B cell (primary cell): ENCODE measurements around the gene EMX1. TPM values are rescaled to one million over a fixed set of nuclear protein-coding genes. Genes with fewer than 3 reads are reported as not detected.
"Not testable (repeated sequence)": the region's sequence is repeated elsewhere in the genome, so short reads cannot be mapped to it uniquely, and the experiment has no call there.

Experiments used
- ATAC-seq: fragments of 200-7000 bp; cut with Tn5 transposase; one replicate; pipeline ENCODE4 v1.10.0; 2021; ENCODE audit warnings: low read depth, mild to moderate bottlenecking, moderate number of reproducible peaks, moderate library complexity
- CTCF ChIA-PET: fragments of 350-600 bp; sonication (Branson Sonifier 250); formaldehyde crosslinking; loops from one replicate; lab custom pipeline; 2021; ENCODE audit warnings: antibody characterized with exemption, inconsistent platforms; lab: Charles Lee
- POLR2A ChIA-PET: fragments of 350-600 bp; sonication (Branson Sonifier 250); formaldehyde crosslinking; loops from one replicate; lab custom pipeline; 2021; ENCODE audit warnings: antibody characterized with exemption; lab: Charles Lee
- DNase-seq: peaks from one replicate; pipeline ENCODE4 v3.0.0; 2013
- H2AFZ ChIP-seq: 2 replicates; pipeline ENCODE4 v1.6.1; 2012; ENCODE audit warnings: mild to moderate bottlenecking, low read depth, low read length; ENCODE audit not compliant: insufficient read depth, poor library complexity, severe bottlenecking
- H3K27ac ChIP-seq, 2 donors: 1 replicate in 1 of 2; 2 replicates in 1 of 2; pipeline ENCODE4 v1.5.1; 2012 to 2013; ENCODE audit warnings: low read length in 2 of 2, mild to moderate bottlenecking in 2 of 2, moderate library complexity in 1 of 2
- H3K27me3 ChIP-seq, 4 experiments: fragments of 200-600 bp in 1 of 4; sonication (generic) in 1 of 4; replicated peaks in 1 of 4; 1 replicate in 2 of 4; 2 replicates in 2 of 4; pipeline versions ENCODE4 v1.6.1 to v1.7.0; 2013 to 2016; ENCODE audit warnings: low read length in 3 of 4, mild to moderate bottlenecking in 2 of 4, mixed read lengths in 1 of 4, moderate library complexity in 1 of 4; ENCODE audit not compliant: insufficient read depth in 4 of 4, control insufficient read depth in 3 of 4; ENCODE audit errors: control extremely low read depth in 1 of 4
- H3K36me3 ChIP-seq, 2 experiments: replicated peaks in 1 of 2; 1 replicate in 1 of 2; 2 replicates in 1 of 2; pipeline versions ENCODE4 v1.6.1 to v1.7.1; 2013; ENCODE audit warnings: low read length in 1 of 2; ENCODE audit not compliant: insufficient read depth in 2 of 2, control insufficient read depth in 1 of 2; ENCODE audit errors: control extremely low read depth in 1 of 2, extremely low read depth in 1 of 2
- H3K4me1 ChIP-seq, 2 donors: fragments of 200-600 bp in 1 of 2; sonication (generic) in 1 of 2; 1 replicate in 1 of 2; 2 replicates in 1 of 2; pipeline versions ENCODE4 v1.5.1 to v1.6.1; 2013 to 2017; ENCODE audit warnings: low read length in 2 of 2; ENCODE audit not compliant: control insufficient read depth in 2 of 2, insufficient read depth in 2 of 2
- H3K4me2 ChIP-seq: replicated peaks from 2 replicates; pipeline ENCODE3; 2012; ENCODE audit warnings: mild to moderate bottlenecking, low read depth, low read length; ENCODE audit not compliant: poor library complexity, severe bottlenecking
- H3K4me3 ChIP-seq, 5 experiments: fragments of 200-600 bp in 1 of 5; sonication (generic) in 1 of 5; 1 replicate in 3 of 5; 2 replicates in 2 of 5; pipeline versions ENCODE4 v1.5.1 to v1.7.0; 2011 to 2016; ENCODE audit warnings: low read length in 4 of 5, mild to moderate bottlenecking in 4 of 5, low read depth in 2 of 5, control low read depth in 1 of 5, moderate library complexity in 1 of 5; ENCODE audit not compliant: insufficient read depth in 1 of 5; ENCODE audit errors: control extremely low read depth in 1 of 5, extremely low read depth in 1 of 5
- H3K79me2 ChIP-seq: fragments of 200-600 bp; sonication (generic); one replicate; pipeline ENCODE4 v1.6.0; 2016; ENCODE audit warnings: low read length; ENCODE audit not compliant: control insufficient read depth, insufficient read depth
- H3K9ac ChIP-seq: fragments of 200-600 bp; sonication (generic); 2 replicates; pipeline ENCODE4 v1.6.1; 2017; ENCODE audit warnings: mild to moderate bottlenecking, low read length, moderate library complexity
- H3K9me3 ChIP-seq, 3 donors: one replicate each; pipeline versions ENCODE4 v1.6.1 to v1.7.1; 2013; ENCODE audit warnings: low read length in 2 of 3; ENCODE audit not compliant: control insufficient read depth in 2 of 3, insufficient read depth in 1 of 3; ENCODE audit errors: control extremely low read depth in 1 of 3
- H4K20me1 ChIP-seq: 2 replicates; pipeline ENCODE4 v1.6.0; 2012; ENCODE audit warnings: mild to moderate bottlenecking, low read length; ENCODE audit not compliant: insufficient read depth, control insufficient read depth, poor library complexity, severe bottlenecking
- H3K27ac Mint-ChIP-seq: one replicate; pipeline ENCODE4 v1.8.0; 2021; ENCODE audit warnings: mixed read lengths
- H3K27me3 Mint-ChIP-seq: one replicate; pipeline ENCODE4 v1.8.0; 2021; ENCODE audit warnings: mixed read lengths
- H3K4me1 Mint-ChIP-seq: one replicate; pipeline ENCODE4 v1.8.0; 2021; ENCODE audit warnings: mixed read lengths
- H3K4me3 Mint-ChIP-seq: one replicate; pipeline ENCODE4 v1.8.0; 2021; ENCODE audit warnings: mixed read lengths
- H3K9me3 Mint-ChIP-seq: one replicate; pipeline ENCODE4 v1.8.0; 2022; ENCODE audit warnings: mixed read lengths; ENCODE audit not compliant: insufficient read depth
- EZH2 ChIP-seq: IDR thresholded peaks from 2 replicates; pipeline ENCODE4 v1.6.1; 2012; ENCODE audit warnings: borderline replicate concordance, low read depth, mild to moderate bottlenecking, moderate library complexity, low read length; ENCODE audit not compliant: insufficient read depth, poor library complexity, severe bottlenecking
- WGBS: methylation state at CpG from one replicate; pipeline ENCODE4 v1.1.5; 2013; ENCODE audit warnings: missing lambda C conversion rate; ENCODE audit not compliant: insufficient coverage; 5-methylcytosine and 5-hydroxymethylcytosine counted together
- intact Hi-C: fragments of 100-400 bp; cut with micrococcal nuclease; formaldehyde crosslinking; loops from one replicate; pipeline ENCODE4 v1.10.0; 2022
- polyA plus RNA-seq: library from polyadenylated mRNA; depleted of rRNA; stranded (reverse); fragments of >200 nt; gene quantifications from 2 replicates; pipeline ENCODE4 v1.2.3, GENCODE V29; 2012
- total RNA-seq, 2 donors: library from RNA; stranded (reverse); fragments of 120-200 nt in 1 of 2; gene quantifications; 1 replicate in 1 of 2; 2 replicates in 1 of 2; pipeline versions ENCODE4 v1.2.3 to v1.2.4, GENCODE V29; 2013 to 2022
- TF ChIP-seq, protein P1 (sequence below): fragments of 200-600 bp; IDR thresholded peaks from one replicate; pipeline ENCODE4 v1.8.0; 2022; ENCODE audit warnings: antibody characterized with exemption, mild to moderate bottlenecking

Gene EMX1
- total and polyA plus RNA-seq, 2 donors (not counting 1 experiment from before 2014, with no cell fraction given) = not detected

DNA sequence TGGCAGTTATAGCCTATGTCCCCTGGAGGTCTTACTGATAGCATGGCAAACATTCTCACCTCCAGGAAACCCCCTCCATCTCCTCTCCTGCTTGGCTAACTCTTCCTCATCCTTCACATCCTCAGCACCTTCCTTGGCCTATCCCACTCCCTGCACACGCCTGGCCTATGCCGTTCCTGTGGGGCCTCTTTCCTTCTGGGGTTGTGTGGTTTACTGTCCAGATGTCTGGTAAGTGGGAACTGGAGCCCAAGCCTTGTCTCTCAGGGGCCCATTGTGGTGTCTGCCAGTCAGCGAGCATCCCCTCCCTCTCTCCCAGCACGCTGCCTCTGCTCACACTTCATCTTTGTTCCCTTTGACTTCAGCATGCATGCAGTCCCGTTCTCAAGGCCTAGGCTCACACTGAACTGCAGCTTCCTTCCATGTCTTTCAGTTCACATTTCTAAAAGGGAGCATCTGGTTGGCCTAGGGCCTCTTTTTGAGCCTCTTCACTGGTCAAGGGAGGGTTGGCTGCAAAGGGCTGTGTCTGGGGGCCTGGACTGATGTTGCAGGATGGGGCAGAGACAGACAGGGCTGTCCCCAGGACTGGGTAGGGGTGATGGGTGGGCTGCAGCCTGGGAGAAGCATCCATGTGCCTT is 17.0 kb upstream of the EMX1 start:
- no peaks in the 10 kb centered on the region for H3K9me3 ChIP-seq
- Mint-ChIP-seq H3K27me3 (peaks cover 51% of the 10 kb centered on the region), H3K4me1 (no peaks in the 10 kb centered on the region), H3K27ac (no peak overlapping the region), H3K4me3 (no peak overlapping the region), H3K9me3 (no peaks in the 10 kb centered on the region)
- H2AFZ ChIP-seq = no peak overlapping the region
- DNase-seq (no peak), ATAC-seq (no peak)
- CTCF ChIA-PET = interaction anchor here (1.0 kb wide), 1 partner anchor 277 kb away, joined by 3 read pairs; no protein-coding TSS in a partner anchor
- no peak overlapping the region for H3K4me2 ChIP-seq
- intact Hi-C loops = no loop called here
- no peak overlapping the region for H3K27ac ChIP-seq
- TF ChIP-seq EZH2 = no peak
- TF ChIP-seq, protein P1, sequence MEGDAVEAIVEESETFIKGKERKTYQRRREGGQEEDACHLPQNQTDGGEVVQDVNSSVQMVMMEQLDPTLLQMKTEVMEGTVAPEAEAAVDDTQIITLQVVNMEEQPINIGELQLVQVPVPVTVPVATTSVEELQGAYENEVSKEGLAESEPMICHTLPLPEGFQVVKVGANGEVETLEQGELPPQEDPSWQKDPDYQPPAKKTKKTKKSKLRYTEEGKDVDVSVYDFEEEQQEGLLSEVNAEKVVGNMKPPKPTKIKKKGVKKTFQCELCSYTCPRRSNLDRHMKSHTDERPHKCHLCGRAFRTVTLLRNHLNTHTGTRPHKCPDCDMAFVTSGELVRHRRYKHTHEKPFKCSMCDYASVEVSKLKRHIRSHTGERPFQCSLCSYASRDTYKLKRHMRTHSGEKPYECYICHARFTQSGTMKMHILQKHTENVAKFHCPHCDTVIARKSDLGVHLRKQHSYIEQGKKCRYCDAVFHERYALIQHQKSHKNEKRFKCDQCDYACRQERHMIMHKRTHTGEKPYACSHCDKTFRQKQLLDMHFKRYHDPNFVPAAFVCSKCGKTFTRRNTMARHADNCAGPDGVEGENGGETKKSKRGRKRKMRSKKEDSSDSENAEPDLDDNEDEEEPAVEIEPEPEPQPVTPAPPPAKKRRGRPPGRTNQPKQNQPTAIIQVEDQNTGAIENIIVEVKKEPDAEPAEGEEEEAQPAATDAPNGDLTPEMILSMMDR = no peak
- 93% methylated on average over 3 of the region's 5 CpGs for WGBS
- H4K20me1 ChIP-seq = no peaks in the 10 kb centered on the region
- POLR2A ChIA-PET = no interaction called here
- no peaks in the 10 kb centered on the region for H3K4me1 ChIP-seq
- H3K27me3 ChIP-seq = peaks cover 0 to 31% (median 20%) of the 10 kb centered on the region in 4 experiments
- H3K9ac ChIP-seq = no peak overlapping the region
- H3K36me3 ChIP-seq = no peaks in the 10 kb centered on the region
- no peaks in the 10 kb centered on the region for H3K79me2 ChIP-seq
- H3K4me3 ChIP-seq = no peak overlapping the region

DNA sequence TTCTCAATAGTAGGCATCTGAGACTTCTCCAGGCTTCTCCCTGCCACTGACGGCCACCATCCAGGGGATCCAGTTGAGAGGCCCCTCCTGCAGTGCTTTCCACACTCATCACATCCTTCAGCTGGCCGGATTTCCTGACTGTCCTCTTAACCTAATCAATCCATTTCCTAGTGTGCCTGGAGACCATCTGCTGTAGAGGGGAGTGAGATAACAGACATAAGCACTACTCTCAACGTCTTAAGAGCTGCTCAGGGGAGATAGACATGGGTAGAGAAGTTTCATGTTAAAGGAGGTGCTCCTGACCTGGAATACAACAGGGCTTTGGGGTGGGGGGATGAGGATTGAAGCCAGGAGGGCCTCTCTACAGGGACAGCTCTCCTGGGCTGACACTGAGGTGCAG is 15.9 kb upstream of the EMX1 start:
- Histone ChIP-seq H3K79me2 (no peaks in the 10 kb centered on the region), H3K27ac (no peak overlapping the region), H3K4me3 (no peak overlapping the region), H3K36me3 (no peaks in the 10 kb centered on the region), H3K4me2 (no peak overlapping the region), H4K20me1 (no peaks in the 10 kb centered on the region), H3K27me3 (peaks cover 0 to 25% (median 19%) of the 10 kb centered on the region in 4 experiments), H3K4me1 (no peaks in the 10 kb centered on the region), H2AFZ (no peak overlapping the region), H3K9ac (no peak overlapping the region), H3K9me3 (peaks cover 0 to 1% (median 0%) of the 10 kb centered on the region in 3 donors)
- H3K9me3 Mint-ChIP-seq = no peaks in the 10 kb centered on the region
- TF ChIP-seq EZH2 = no peak
- TF ChIP-seq, protein P1 = no peak
- intact Hi-C loops = no loop called here
- no CpG with 5 or more reads among the region's 3 CpGs for WGBS
- ChIA-PET CTCF (interaction anchor here (1.0 kb wide), 1 partner anchor 276 kb away, joined by 3 read pairs; no protein-coding TSS in a partner anchor), POLR2A (no interaction called here)
- no peak overlapping the region for H3K4me3 Mint-ChIP-seq
- DNase-seq (no peak), ATAC-seq (no peak)
- H3K27me3 Mint-ChIP-seq = peaks cover 52% of the 10 kb centered on the region
- no peak overlapping the region for H3K27ac Mint-ChIP-seq
- no peaks in the 10 kb centered on the region for H3K4me1 Mint-ChIP-seq

DNA sequence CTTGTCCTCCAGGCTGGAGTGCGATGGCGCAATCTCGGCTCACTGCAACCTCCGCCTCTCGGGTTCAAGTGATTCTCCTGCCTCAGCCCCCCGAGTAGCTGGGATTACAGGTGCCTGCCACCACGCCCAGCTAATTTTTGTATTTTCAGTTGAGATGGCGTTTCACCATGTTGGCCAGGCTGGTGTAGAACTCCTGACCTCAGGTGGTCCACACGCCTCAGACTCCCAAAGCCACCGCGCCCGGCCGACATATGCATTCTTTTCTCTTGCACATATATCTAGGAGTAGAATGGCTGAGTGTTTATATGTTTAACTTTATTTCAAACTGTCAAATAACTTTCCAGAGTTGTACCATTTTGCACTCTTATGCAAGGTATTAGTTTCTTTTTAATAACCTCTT is 9.9 kb upstream of the EMX1 start:
- peaks cover 57% of the 10 kb centered on the region for H3K27me3 Mint-ChIP-seq
- H3K9me3 ChIP-seq, H3K4me1 Mint-ChIP-seq, H3K4me1 ChIP-seq, H3K4me3 ChIP-seq, H3K4me2 ChIP-seq, H4K20me1 ChIP-seq, DNase-seq, H3K27ac ChIP-seq, H3K79me2 ChIP-seq, H3K4me3 Mint-ChIP-seq, intact Hi-C loops, H3K27ac Mint-ChIP-seq, H2AFZ ChIP-seq, ATAC-seq, H3K9ac ChIP-seq, H3K9me3 Mint-ChIP-seq, H3K36me3 ChIP-seq: not testable (repeated sequence)
- WGBS = 100% methylated on average over 2 of the region's 13 CpGs
- H3K27me3 ChIP-seq = peaks cover 0 to 52% (median 34%) of the 10 kb centered on the region in 4 experiments
- ChIA-PET CTCF (interaction anchor here (0.7 kb wide), 2 partner anchors 11 to 136 kb away, joined by 3 to 4 read pairs; no protein-coding TSS in a partner anchor), POLR2A (interaction anchor here (0.7 kb wide), 1 partner anchor 295 kb away, joined by 3 read pairs; no protein-coding TSS in a partner anchor)
